Endothelial cell of umbilical vein (primary cell): ENCODE data around the gene DYNLT2. TPM values are rescaled to one million over a fixed set of nuclear protein-coding genes. Genes with fewer than 3 reads are reported as not detected.

Source experiments
- BruUV-seq: library from RNA; stranded (reverse); fragments of 400-500 nt; replicated peaks from 2 replicates; lab custom pipeline; 2021; lab: Mats Ljungman, UMichigan
- CTCF ChIA-PET: fragments of 300-600, 350-600 bp; sonication (Branson Sonifier 250); formaldehyde crosslinking; loops from one replicate; lab custom pipeline; 2021; ENCODE audit warnings: antibody characterized with exemption, inconsistent platforms; lab: Charles Lee
- POLR2A ChIA-PET: fragments of 300-600, 350-600 bp; sonication (Branson Sonifier 250); formaldehyde crosslinking; loops from one replicate; lab custom pipeline; 2021; ENCODE audit warnings: antibody characterized with exemption, inconsistent platforms; lab: Charles Lee
- DNase-seq: peaks from one replicate; pipeline ENCODE4 v3.0.0-alpha.2; 2011; ENCODE audit warnings: low read depth, low spot score
- FAIRE-seq: peaks from 2 replicates; lab custom pipeline; 2011; peaks lifted over from hg19 to GRCh38; lab: Jason Lieb, UNC
- H2AFZ ChIP-seq: 2 replicates; pipeline ENCODE4 v1.6.0; 2012; ENCODE audit warnings: low read depth, low read length, control low read depth, inconsistent platforms
- H3K27ac ChIP-seq: 2 replicates; pipeline ENCODE4 v1.5.1; 2011; ENCODE audit warnings: low read depth, mild to moderate bottlenecking, control low read depth, low read length, moderate library complexity; ENCODE audit not compliant: insufficient read depth
- H3K27me3 ChIP-seq, 2 experiments: 2 replicates each; pipeline versions ENCODE4 v1.6.0 to v1.6.1; 2011; ENCODE audit warnings: low read length in 2 of 2, mixed read lengths in 1 of 2; ENCODE audit not compliant: control insufficient read depth in 2 of 2, insufficient read depth in 2 of 2
- H3K36me3 ChIP-seq, 2 experiments: 2 replicates in 1 of 2; 3 replicates in 1 of 2; pipeline ENCODE4 v1.5.1; 2011; ENCODE audit warnings: low read length in 2 of 2, mild to moderate bottlenecking in 1 of 2, moderate library complexity in 1 of 2; ENCODE audit not compliant: control insufficient read depth in 2 of 2, insufficient read depth in 2 of 2; ENCODE audit errors: extremely low read depth in 1 of 2
- H3K4me1 ChIP-seq: 3 replicates; pipeline ENCODE4 v1.5.1; 2011; ENCODE audit warnings: mild to moderate bottlenecking, low read length; ENCODE audit not compliant: control insufficient read depth, insufficient read depth; ENCODE audit errors: extremely low read depth
- H3K4me2 ChIP-seq: 2 replicates; pipeline ENCODE4 v1.6.1; 2011; ENCODE audit warnings: low read length, control low read depth, mixed read lengths; ENCODE audit not compliant: insufficient read depth
- H3K4me3 ChIP-seq, 3 experiments: fragments of 200-600 bp in 1 of 3; sonication (generic), shearing (Covaris generic) in 1 of 3; replicated peaks in 1 of 3; 2 replicates each; pipeline ENCODE4 v1.5.1; 2011 to 2016; ENCODE audit warnings: control low read depth in 3 of 3, low read length in 3 of 3, mild to moderate bottlenecking in 2 of 3, inconsistent platforms in 1 of 3, low read depth in 1 of 3, moderate library complexity in 1 of 3; ENCODE audit not compliant: insufficient read depth in 1 of 3
- H3K79me2 ChIP-seq: 2 replicates; pipeline ENCODE4 v1.6.0; 2012; ENCODE audit warnings: low read length, inconsistent platforms; ENCODE audit not compliant: control insufficient read depth, insufficient read depth
- H3K9ac ChIP-seq: replicated peaks from 2 replicates; pipeline ENCODE3; 2011; ENCODE audit warnings: low read length, control low read depth; ENCODE audit not compliant: insufficient read depth; ENCODE audit errors: extremely low read depth
- H3K9me1 ChIP-seq: replicated peaks from 3 replicates; pipeline ENCODE4 v1.6.0; 2011; ENCODE audit warnings: mild to moderate bottlenecking, low read length; ENCODE audit not compliant: control insufficient read depth, insufficient read depth; ENCODE audit errors: extremely low read depth
- H3K9me3 ChIP-seq: replicated peaks from 2 replicates; pipeline ENCODE4 v1.5.1; 2012; ENCODE audit warnings: low read length, inconsistent platforms; ENCODE audit not compliant: control insufficient read depth, insufficient read depth
- H4K20me1 ChIP-seq: replicated peaks from 2 replicates; pipeline ENCODE3; 2011; ENCODE audit warnings: mild to moderate bottlenecking, low read length; ENCODE audit not compliant: control insufficient read depth, insufficient read depth; ENCODE audit errors: extremely low read depth
- EZH2 ChIP-seq: IDR thresholded peaks from 2 replicates; pipeline ENCODE4 v1.6.1; 2012; ENCODE audit warnings: borderline replicate concordance, low read depth, mild to moderate bottlenecking, moderate library complexity, low read length, inconsistent platforms; ENCODE audit not compliant: severe bottlenecking
- FOS ChIP-seq: IDR thresholded peaks from 2 replicates; pipeline ENCODE4 v1.6.1; 2011; ENCODE audit warnings: mild to moderate bottlenecking, low read length, moderate library complexity, borderline replicate concordance; ENCODE audit not compliant: insufficient read depth
- GATA2 ChIP-seq: IDR thresholded peaks from 2 replicates; pipeline ENCODE4 v1.7.0; 2011; ENCODE audit warnings: low read depth, mild to moderate bottlenecking, moderate library complexity, mixed read lengths, low read length; ENCODE audit not compliant: insufficient read length, insufficient read depth
- JUN ChIP-seq: IDR thresholded peaks from 2 replicates; pipeline ENCODE4 v1.6.1; 2011; ENCODE audit warnings: borderline replicate concordance, low read depth; ENCODE audit not compliant: insufficient read length, insufficient read depth
- MAX ChIP-seq: IDR thresholded peaks from 2 replicates; pipeline ENCODE4 v1.6.1; 2011; ENCODE audit not compliant: insufficient read depth, insufficient read length
- MYC ChIP-seq: IDR thresholded peaks from one replicate; pipeline ENCODE4 v1.6.1; 2011; ENCODE audit warnings: mild to moderate bottlenecking, low read depth, low read length
- POLR2A ChIP-seq: IDR thresholded peaks from 2 replicates; pipeline ENCODE4 v1.6.1; 2012; ENCODE audit warnings: low read depth, mild to moderate bottlenecking, control low read depth, low read length
- POLR2AphosphoS5 ChIP-seq: IDR thresholded peaks from 2 replicates; pipeline ENCODE4 v1.6.1; 2012; ENCODE audit warnings: low read depth, mild to moderate bottlenecking, control low read depth, low read length, moderate library complexity; ENCODE audit not compliant: insufficient read depth
- dilution Hi-C: fragments of 300-500 bp; cut with MboI; formaldehyde crosslinking; loops from one replicate; pipeline ENCODE4 v1.15.0; 2019; ENCODE audit warnings: low sequenced_read_pairs; ENCODE audit not compliant: extremely low pct_ligation_motif_present
- intact Hi-C: fragments of 100-400 bp; cut with micrococcal nuclease; formaldehyde crosslinking; loops from one replicate; pipeline ENCODE4 v1.10.0; 2022
- polyA plus RNA-seq, 4 experiments: library from polyadenylated mRNA; depleted of rRNA in 3 of 4; stranded (reverse) in 3 of 4; unstranded in 1 of 4; fragments of >200 nt; gene quantifications; 2 replicates each; pipeline versions ENCODE4 v1.2.1 to v1.2.3, GENCODE V29; 2011 to 2012; ENCODE audit warnings: missing spikeins in 1 of 4
- total RNA-seq: library from RNA; stranded (reverse); gene quantifications from 2 replicates; pipeline ENCODE4 v1.2.3, GENCODE V29; 2021
- TF ChIP-seq, protein P1 (sequence below), 2 donors: IDR thresholded peaks; 1 replicate in 1 of 2; 2 replicates in 1 of 2; pipeline ENCODE4 v1.5.1; 2011; ENCODE audit warnings: low read length in 2 of 2, mild to moderate bottlenecking in 2 of 2, moderate library complexity in 2 of 2, control low read depth in 1 of 2, inconsistent platforms in 1 of 2, low read depth in 1 of 2; ENCODE audit not compliant: insufficient read depth in 1 of 2; ENCODE audit errors: extremely low read depth in 1 of 2

Gene DYNLT2
- total and polyA plus RNA-seq, 2 donors (not counting 3 experiments of a cell fraction or from before 2014, with no cell fraction given) = 0.39 to 0.88 TPM

- no peaks in the 10 kb centered on the region for H3K27me3 ChIP-seq
Measured at GRCh38 chr6:169720207-169720855, 31.0 kb downstream of the DYNLT2 start.

More at GRCh38 chr6:169720207-169720855, 31.0 kb downstream of the DYNLT2 start:
- peaks cover 0 to 3% of the 10 kb centered on the region in 2 experiments for H3K36me3 ChIP-seq
- H3K9ac ChIP-seq = no peak overlapping the region
- H3K4me2 ChIP-seq = no peak overlapping the region
- intact Hi-C loops (loop anchor here (10.0 kb wide), 2 partner anchors 214 to 766 kb away; no protein-coding TSS in a partner anchor), dilution Hi-C loops (no loop called here)
- TF ChIP-seq POLR2A (no peak), JUN (no peak), MYC (no peak), GATA2 (no peak), FOS (no peak), EZH2 (no peak), POLR2AphosphoS5 (no peak), MAX (no peak)
- TF ChIP-seq, protein P1, sequence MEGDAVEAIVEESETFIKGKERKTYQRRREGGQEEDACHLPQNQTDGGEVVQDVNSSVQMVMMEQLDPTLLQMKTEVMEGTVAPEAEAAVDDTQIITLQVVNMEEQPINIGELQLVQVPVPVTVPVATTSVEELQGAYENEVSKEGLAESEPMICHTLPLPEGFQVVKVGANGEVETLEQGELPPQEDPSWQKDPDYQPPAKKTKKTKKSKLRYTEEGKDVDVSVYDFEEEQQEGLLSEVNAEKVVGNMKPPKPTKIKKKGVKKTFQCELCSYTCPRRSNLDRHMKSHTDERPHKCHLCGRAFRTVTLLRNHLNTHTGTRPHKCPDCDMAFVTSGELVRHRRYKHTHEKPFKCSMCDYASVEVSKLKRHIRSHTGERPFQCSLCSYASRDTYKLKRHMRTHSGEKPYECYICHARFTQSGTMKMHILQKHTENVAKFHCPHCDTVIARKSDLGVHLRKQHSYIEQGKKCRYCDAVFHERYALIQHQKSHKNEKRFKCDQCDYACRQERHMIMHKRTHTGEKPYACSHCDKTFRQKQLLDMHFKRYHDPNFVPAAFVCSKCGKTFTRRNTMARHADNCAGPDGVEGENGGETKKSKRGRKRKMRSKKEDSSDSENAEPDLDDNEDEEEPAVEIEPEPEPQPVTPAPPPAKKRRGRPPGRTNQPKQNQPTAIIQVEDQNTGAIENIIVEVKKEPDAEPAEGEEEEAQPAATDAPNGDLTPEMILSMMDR (IDR thresholded peaks at IDR 0.05; ENCODE audit: extremely low read depth in 1 of 2, insufficient read depth in 1 of 2, low read depth in 1 of 2, low read length in 2 of 2) = no peak
- H3K9me1 ChIP-seq = no peaks in the 10 kb centered on the region
- ChIA-PET CTCF (interaction anchor here (1.2 to 3.4 kb wide), 4 partner anchors 11 to 208 kb away, joined by 3 to 18 read pairs (median 12); no protein-coding TSS in a partner anchor), POLR2A (no interaction called here)
- H3K4me1 ChIP-seq = peaks cover 19% of the 10 kb centered on the region
- no TSS peak for BruUV-seq
- peaks cover 40% of the 10 kb centered on the region for H3K79me2 ChIP-seq
- no peaks in the 10 kb centered on the region for H3K9me3 ChIP-seq
- DNase-seq (no peak), FAIRE-seq (no peak)
- no peaks in the 10 kb centered on the region for H4K20me1 ChIP-seq
- no peak overlapping the region for H2AFZ ChIP-seq
- no peak overlapping the region for H3K27ac ChIP-seq
- H3K4me3 ChIP-seq = no peak overlapping the region
